ENCODE results near the gene ACP2.

DNA sequence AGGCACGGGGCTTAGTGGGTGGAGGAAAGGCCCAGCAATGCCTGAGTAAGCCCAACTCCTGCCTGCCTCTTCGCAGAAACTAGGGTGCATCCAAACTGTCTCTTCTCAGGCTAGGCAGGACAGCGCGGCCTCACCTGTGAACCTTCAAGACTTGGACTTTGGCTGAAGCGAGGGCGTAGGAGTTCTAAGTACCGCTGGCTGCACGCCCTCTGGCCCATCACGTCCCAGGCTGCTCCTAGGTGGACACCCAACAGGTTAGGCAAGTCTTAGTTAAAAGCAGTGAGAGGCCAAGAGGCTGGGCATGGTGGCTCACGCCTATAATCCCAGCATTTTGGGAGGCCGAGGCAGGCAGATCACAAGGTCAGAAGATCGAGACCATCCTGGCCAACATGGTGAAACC lies 35.7 kb downstream of the ACP2 start:
- TF ChIP-seq, protein P1, sequence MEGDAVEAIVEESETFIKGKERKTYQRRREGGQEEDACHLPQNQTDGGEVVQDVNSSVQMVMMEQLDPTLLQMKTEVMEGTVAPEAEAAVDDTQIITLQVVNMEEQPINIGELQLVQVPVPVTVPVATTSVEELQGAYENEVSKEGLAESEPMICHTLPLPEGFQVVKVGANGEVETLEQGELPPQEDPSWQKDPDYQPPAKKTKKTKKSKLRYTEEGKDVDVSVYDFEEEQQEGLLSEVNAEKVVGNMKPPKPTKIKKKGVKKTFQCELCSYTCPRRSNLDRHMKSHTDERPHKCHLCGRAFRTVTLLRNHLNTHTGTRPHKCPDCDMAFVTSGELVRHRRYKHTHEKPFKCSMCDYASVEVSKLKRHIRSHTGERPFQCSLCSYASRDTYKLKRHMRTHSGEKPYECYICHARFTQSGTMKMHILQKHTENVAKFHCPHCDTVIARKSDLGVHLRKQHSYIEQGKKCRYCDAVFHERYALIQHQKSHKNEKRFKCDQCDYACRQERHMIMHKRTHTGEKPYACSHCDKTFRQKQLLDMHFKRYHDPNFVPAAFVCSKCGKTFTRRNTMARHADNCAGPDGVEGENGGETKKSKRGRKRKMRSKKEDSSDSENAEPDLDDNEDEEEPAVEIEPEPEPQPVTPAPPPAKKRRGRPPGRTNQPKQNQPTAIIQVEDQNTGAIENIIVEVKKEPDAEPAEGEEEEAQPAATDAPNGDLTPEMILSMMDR (IDR thresholded peaks at IDR 0.05): no peak
- TF ChIP-seq EP300 (IDR thresholded peaks at IDR 0.05) (no peak), POLR2A (IDR thresholded peaks at IDR 0.05) (no peak)
